Kasumi-1 (cell line): Measurements from ENCODE around the gene SNHG17.
"Not testable (repeated sequence)": the region's sequence is repeated elsewhere in the genome, so short reads cannot be mapped to it uniquely, and the experiment has no call there.

Experiments
- DNase-seq, 2 experiments: peaks; one replicate each; lab custom pipeline; 2025; lab: John Stamatoyannopoulos, UW

Gene SNHG17

GRCh38 chr20:38434770-38435554 lies at the start of gene SNHG17:
Gene SNHG17 (minus strand): TSS chr20:38435328.
- peak; percentile 93 to 94 for DNase-seq

- DNase-seq = no peak
Observed at GRCh38 chr20:38479596-38479995, 44.5 kb upstream of the SNHG17 start.

- DNase-seq = no peak
Observed at GRCh38 chr20:38477747-38478146, 42.6 kb upstream of the SNHG17 start.

GRCh38 chr20:38473367-38473795 lies 38.3 kb upstream of the SNHG17 start:
- no peak for DNase-seq

- peak; percentile 97 for DNase-seq
Observed at GRCh38 chr20:38472513-38473366, 37.6 kb upstream of the SNHG17 start, which contains the start of gene RALGAPB. Gene RALGAPB (plus strand): TSS chr20:38472843. CDS start chr20:38488433, 15,590 bp downstream.

GRCh38 chr20:38471987-38472512 lies 36.9 kb upstream of the SNHG17 start:
- DNase-seq = no peak

- no peak for DNase-seq
Observed at GRCh38 chr20:38471245-38471644, 36.1 kb upstream of the SNHG17 start.

GRCh38 chr20:38466983-38467382 lies 31.9 kb upstream of the SNHG17 start:
- DNase-seq = no peak

GRCh38 chr20:38466171-38466570 lies 31.0 kb upstream of the SNHG17 start:
- DNase-seq = no peak

GRCh38 chr20:38461569-38461968 lies 26.4 kb upstream of the SNHG17 start:
- not testable (repeated sequence) for DNase-seq

- not testable (repeated sequence) for DNase-seq
Observed at GRCh38 chr20:38461167-38461566, 26.0 kb upstream of the SNHG17 start.

GRCh38 chr20:38460631-38461030 lies 25.5 kb upstream of the SNHG17 start:
- not testable (repeated sequence) for DNase-seq

GRCh38 chr20:38460040-38460623 lies 25.0 kb upstream of the SNHG17 start:
- peak; percentile 39 to 62 for DNase-seq

GRCh38 chr20:38458314-38458713 lies 23.2 kb upstream of the SNHG17 start:
- no peak for DNase-seq

GRCh38 chr20:38454556-38455473 lies 19.7 kb upstream of the SNHG17 start:
- DNase-seq = no peak

GRCh38 chr20:38453941-38454340 lies 18.8 kb upstream of the SNHG17 start:
- peak in 1 of 2 experiments; percentile 7 for DNase-seq

- DNase-seq = no peak
Observed at GRCh38 chr20:38452880-38453624, 17.9 kb upstream of the SNHG17 start.

GRCh38 chr20:38450412-38450975 lies 15.4 kb upstream of the SNHG17 start:
- no peak for DNase-seq

- DNase-seq = no peak
Observed at GRCh38 chr20:38449046-38449445, 13.9 kb upstream of the SNHG17 start.
